ENCODE data around the gene ENG. TPM values are rescaled to one million over a fixed set of nuclear protein-coding genes. Genes with fewer than 3 reads are reported as not detected.

ENG gene
- total and polyA plus RNA-seq, 2 of the 4 experiments (the other 2 are of a cell fraction): 3.6 to 83.3 TPM

- no peak for TF ChIP-seq FOS (IDR thresholded peaks at IDR 0.05; ENCODE audit: low read depth, low read length)
Measured at GRCh38 chr9:127872369-127873222, 18.1 kb upstream of the ENG start (continued).

DNA sequence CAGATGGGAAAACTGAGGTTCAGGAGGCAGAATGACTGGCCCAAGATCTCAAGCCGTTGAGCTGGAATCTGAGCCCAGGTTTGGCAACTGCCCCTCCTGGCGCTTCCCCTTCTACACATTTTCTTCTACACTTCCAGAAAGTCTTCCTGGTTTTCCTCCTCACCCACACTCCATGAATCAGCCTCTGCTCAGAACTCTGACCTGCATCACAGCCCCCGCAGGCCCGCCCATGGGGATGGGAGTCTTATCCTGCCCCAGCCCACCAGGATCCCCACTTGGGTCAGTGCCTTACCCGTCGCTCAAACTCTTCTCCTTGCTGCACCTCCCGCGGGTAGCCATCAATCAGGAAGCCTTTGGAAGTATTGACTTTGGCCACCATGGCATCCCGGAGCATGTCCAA, 17.1 kb upstream of the ENG start:
- no peak overlapping the region for H3K4ac ChIP-seq (ENCODE audit: low read depth, low read length)
- no peak overlapping the region for H2AFZ ChIP-seq (replicated peaks; ENCODE audit: low read length, poor library complexity)
- no peaks in the 10 kb centered on the region for H3K9me3 ChIP-seq (ENCODE audit: control insufficient read depth, insufficient read depth, low read length)
- no peak overlapping the region for H2BK20ac ChIP-seq (ENCODE audit: low read depth, low read length)
- 0 out of 2 replicates have a peak, but pooled peaks cover 6% of the 10 kb centered on the region for H4K20me1 ChIP-seq (ENCODE audit: insufficient read depth, low read length)
- BruUV-seq (replicated peaks): no TSS peak
- in situ Hi-C loops (cut with MboI; ENCODE audit: low sequenced_read_pairs) (no loop called here), dilution Hi-C loops (cut with HindIII; ENCODE audit: low sequenced_read_pairs, unreplicated experiment) (no loop called here), intact Hi-C loops (cut with micrococcal nuclease) (loop anchor here (2.0 kb wide), 1 partner anchor 137 kb away; the partner anchor contains the start of gene TOR2A)
- H4K91ac ChIP-seq (ENCODE audit: insufficient read depth, low read depth, low read length): no peak overlapping the region
- no peak overlapping the region for H2BK120ac ChIP-seq (ENCODE audit: low read depth, low read length)
- no peak overlapping the region for H4K8ac ChIP-seq (ENCODE audit: low read depth in 2 of 2, low read length in 2 of 2)
- H3K4me3 ChIP-seq (ENCODE audit: insufficient read depth, low read depth, low read length): no peak overlapping the region
- 75% methylated on average over 3 of the region's 9 CpGs; no CpG with 5 or more reads in 1 of the 2 experiments for WGBS, 2 experiments (ENCODE audit: extremely low coverage in 2 of 2, insufficient read length in 1 of 2)
- ChIA-PET CTCF (no interaction called here), POLR2A (ENCODE audit: unreplicated experiment) (interaction anchor here (0.6 to 1.0 kb wide), 2 partner anchors 86 to 575 kb away, joined by 3 to 12 read pairs; partner anchors contain the start of gene CDK9)
- no peak overlapping the region for H3K23ac ChIP-seq (ENCODE audit: low read depth, low read length)
- no peak overlapping the region for H3K14ac ChIP-seq (replicated peaks; ENCODE audit: low read depth, low read length)
- H2BK5ac ChIP-seq (ENCODE audit: low read depth, low read length, poor library complexity, severe bottlenecking): no peak overlapping the region
- H4K5ac ChIP-seq (ENCODE audit: low read depth, low read length): no peak overlapping the region
- no peak overlapping the region for H3K27ac ChIP-seq (ENCODE audit: insufficient read depth, low read length)
- H3K4me2 ChIP-seq (ENCODE audit: low read depth, low read length): no peak overlapping the region
- H2AK5ac ChIP-seq (ENCODE audit: low read depth, low read length): no peak overlapping the region
- no peak for DNase-seq
- peaks cover 33% of the 10 kb centered on the region for H3K36me3 ChIP-seq (ENCODE audit: control insufficient read depth, insufficient read depth, low read length)
- no peak for ATAC-seq (ENCODE audit: low read depth)
- no peak overlapping the region for H3K9ac ChIP-seq (ENCODE audit: low read depth, low read length)
- peaks cover 14% of the 10 kb centered on the region for H3K4me1 ChIP-seq (ENCODE audit: control insufficient read depth, insufficient read depth, low read length)
- no peak overlapping the region for H3K18ac ChIP-seq (ENCODE audit: low read depth, low read length)
- H3K56ac ChIP-seq (ENCODE audit: extremely low read depth, insufficient read depth, low read length): no peak overlapping the region
- no peaks in the 10 kb centered on the region for H3K27me3 ChIP-seq (ENCODE audit: control insufficient read depth, insufficient read depth, low read length)
- peaks cover 12 to 22% of the 10 kb centered on the region in 2 experiments; a peak in 3 of 4 replicates for H3K79me1 ChIP-seq (ENCODE audit: low read depth in 1 of 2, low read length in 2 of 2)
- no peaks in the 10 kb centered on the region for H3K9me1 ChIP-seq (ENCODE audit: insufficient read depth, low read length)
- H2AK9ac ChIP-seq (replicated peaks; ENCODE audit: low read depth, low read length, poor library complexity): no peak overlapping the region
- H2BK15ac ChIP-seq (ENCODE audit: low read depth, low read length): no peak overlapping the region
- TF ChIP-seq FOS (IDR thresholded peaks at IDR 0.05; ENCODE audit: low read depth, low read length): no peak
- no peak for TF ChIP-seq RAD21 (IDR thresholded peaks at IDR 0.05; ENCODE audit: low read length)
- TF ChIP-seq RCOR1 (IDR thresholded peaks at IDR 0.05; ENCODE audit: insufficient replicate concordance, low read length): no peak
- no peak for TF ChIP-seq MAFK (IDR thresholded peaks at IDR 0.05; ENCODE audit: low read depth, low read length)
- TF ChIP-seq RFX5 (IDR thresholded peaks at IDR 0.05; ENCODE audit: low read depth, low read length): no peak
- TF ChIP-seq, protein P1, sequence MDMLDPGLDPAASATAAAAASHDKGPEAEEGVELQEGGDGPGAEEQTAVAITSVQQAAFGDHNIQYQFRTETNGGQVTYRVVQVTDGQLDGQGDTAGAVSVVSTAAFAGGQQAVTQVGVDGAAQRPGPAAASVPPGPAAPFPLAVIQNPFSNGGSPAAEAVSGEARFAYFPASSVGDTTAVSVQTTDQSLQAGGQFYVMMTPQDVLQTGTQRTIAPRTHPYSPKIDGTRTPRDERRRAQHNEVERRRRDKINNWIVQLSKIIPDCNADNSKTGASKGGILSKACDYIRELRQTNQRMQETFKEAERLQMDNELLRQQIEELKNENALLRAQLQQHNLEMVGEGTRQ (IDR thresholded peaks at IDR 0.05; ENCODE audit: low read depth, low read length): no peak
- TF ChIP-seq MXI1 (IDR thresholded peaks at IDR 0.05; ENCODE audit: borderline replicate concordance, low read depth, low read length): no peak
- no peak for TF ChIP-seq POLR2A (IDR thresholded peaks at IDR 0.05; ENCODE audit: low read depth, low read length)
- no peak for TF ChIP-seq NFE2L2 (IDR thresholded peaks at IDR 0.05; ENCODE audit: low read depth, low read length)
- TF ChIP-seq CEBPB (IDR thresholded peaks at IDR 0.05; ENCODE audit: low read depth, low read length): no peak
- TF ChIP-seq CHD1 (IDR thresholded peaks at IDR 0.05; ENCODE audit: low read depth, low read length): no peak
- TF ChIP-seq ELK1 (IDR thresholded peaks at IDR 0.05; ENCODE audit: borderline replicate concordance, low read depth, low read length): no peak
- TF ChIP-seq SMC3 (IDR thresholded peaks at IDR 0.05; ENCODE audit: low read depth, low read length): no peak
- no peak for TF ChIP-seq BHLHE40 (IDR thresholded peaks at IDR 0.05; ENCODE audit: low read depth, low read length)
